SKM-1 (cell line): ENCODE measurements around the gene DELE1.
"Not testable (repeated sequence)": the region's sequence is repeated elsewhere in the genome, so short reads cannot be mapped to it uniquely, and the experiment has no call there.

Experiments used
- DNase-seq: peaks from one replicate; lab custom pipeline; 2025; ENCODE audit not compliant: unreplicated experiment; lab: John Stamatoyannopoulos, UW

DELE1 gene

GRCh38 chr5:141883892-141884318 lies 39.8 kb upstream of the DELE1 start:
- DNase-seq: no peak

GRCh38 chr5:141889282-141889871 lies 34.3 kb upstream of the DELE1 start:
- no peak for DNase-seq

GRCh38 chr5:141890429-141890828 lies 33.2 kb upstream of the DELE1 start:
- not testable (repeated sequence) for DNase-seq

GRCh38 chr5:141897425-141897824 lies 26.2 kb upstream of the DELE1 start:
- no peak for DNase-seq

GRCh38 chr5:141898448-141899049 lies 25.1 kb upstream of the DELE1 start:
- DNase-seq: no peak

GRCh38 chr5:141902015-141902814 lies 21.5 kb upstream of the DELE1 start:
- no peak for DNase-seq

- DNase-seq: peak; percentile 45
Observed at GRCh38 chr5:141903261-141903660, 20.4 kb upstream of the DELE1 start.

- DNase-seq: no peak
Observed at GRCh38 chr5:141904551-141904950, 19.1 kb upstream of the DELE1 start.

GRCh38 chr5:141906517-141906916 lies 17.2 kb upstream of the DELE1 start:
- no peak for DNase-seq

- no peak for DNase-seq
Observed at GRCh38 chr5:141906972-141907371, 16.7 kb upstream of the DELE1 start.

GRCh38 chr5:141908796-141909195 lies 14.9 kb upstream of the DELE1 start:
- no peak for DNase-seq

- no peak for DNase-seq
Observed at GRCh38 chr5:141909212-141909611, 14.5 kb upstream of the DELE1 start.

- no peak for DNase-seq
Observed at GRCh38 chr5:141910271-141910673, 13.4 kb upstream of the DELE1 start.

- DNase-seq: no peak
Observed at GRCh38 chr5:141913560-141914198, 10.0 kb upstream of the DELE1 start.

GRCh38 chr5:141914199-141914743 lies 9.4 kb upstream of the DELE1 start:
- DNase-seq: peak; percentile 89

- no peak for DNase-seq
Observed at GRCh38 chr5:141914797-141915196, 8.9 kb upstream of the DELE1 start.

GRCh38 chr5:141915881-141916336 lies 7.8 kb upstream of the DELE1 start:
- DNase-seq: no peak

GRCh38 chr5:141916522-141916921 lies 7.1 kb upstream of the DELE1 start:
- DNase-seq: no peak

- DNase-seq: no peak
Observed at GRCh38 chr5:141917760-141918159, 5.9 kb upstream of the DELE1 start.

GRCh38 chr5:141919218-141920119 lies 4.2 kb upstream of the DELE1 start:
- no peak for DNase-seq
